HuH-7.5 (cell line): ENCODE data around the gene CRYBB1.

Source experiments
- DNase-seq: peaks from one replicate; pipeline ENCODE4 v3.0.0; 2011; ENCODE audit warnings: low spot score

CRYBB1 gene

GRCh38 chr22:26576026-26576680 is 41.7 kb downstream of the CRYBB1 start:
- no peak for DNase-seq

- no peak for DNase-seq
Measured at GRCh38 chr22:26574001-26574723, 43.7 kb downstream of the CRYBB1 start.

GRCh38 chr22:26573026-26573662 is 44.7 kb downstream of the CRYBB1 start:
- DNase-seq, result no peak

- DNase-seq, result no peak
Measured at GRCh38 chr22:26570864-26571525, 46.8 kb downstream of the CRYBB1 start.

GRCh38 chr22:26570115-26570514 is 47.7 kb downstream of the CRYBB1 start:
- no peak for DNase-seq

GRCh38 chr22:26568207-26568706 is 49.6 kb downstream of the CRYBB1 start:
- no peak for DNase-seq

GRCh38 chr22:26567610-26568009 is 50.2 kb downstream of the CRYBB1 start:
- DNase-seq, result no peak

GRCh38 chr22:26566994-26567393 is 50.8 kb downstream of the CRYBB1 start:
- no peak for DNase-seq

GRCh38 chr22:26565889-26566288 is 51.9 kb downstream of the CRYBB1 start:
- no peak for DNase-seq

- DNase-seq, result no peak
Measured at GRCh38 chr22:26565181-26565580, 52.6 kb downstream of the CRYBB1 start.

GRCh38 chr22:26564672-26565071 is 53.2 kb downstream of the CRYBB1 start:
- no peak for DNase-seq

GRCh38 chr22:26564181-26564580 is 53.6 kb downstream of the CRYBB1 start:
- DNase-seq, result no peak

- no peak for DNase-seq
Measured at GRCh38 chr22:26563022-26563421, 54.8 kb downstream of the CRYBB1 start.

- DNase-seq, result no peak
Measured at GRCh38 chr22:26561756-26562417, 55.9 kb downstream of the CRYBB1 start.

- no peak for DNase-seq
Measured at GRCh38 chr22:26559961-26560575, 57.8 kb downstream of the CRYBB1 start.

- DNase-seq, result no peak
Measured at GRCh38 chr22:26558248-26558895, 59.5 kb downstream of the CRYBB1 start.

GRCh38 chr22:26556904-26557303 is 60.9 kb downstream of the CRYBB1 start:
- DNase-seq, result no peak

GRCh38 chr22:26555478-26555877 is 62.3 kb downstream of the CRYBB1 start:
- DNase-seq, result no peak

- DNase-seq, result no peak
Measured at GRCh38 chr22:26554956-26555355, 62.9 kb downstream of the CRYBB1 start.

- no peak for DNase-seq
Measured at GRCh38 chr22:26553056-26553752, 64.6 kb downstream of the CRYBB1 start.
